Right lobe of liver (tissue), 6 donors: ENCODE measurements around the gene PHETA1. TPM values are rescaled to one million over a fixed set of nuclear protein-coding genes. Genes with fewer than 3 reads are reported as not detected.

Experiments used
- ATAC-seq, 4 donors: fragments of 200-7000 bp; cut with Tn5 transposase; one replicate each; pipeline ENCODE4 v1.9.1; 2020; ENCODE audit warnings: mild to moderate bottlenecking in 4 of 4, moderate library complexity in 4 of 4
- DNase-seq, 3 donors: peaks; one replicate each; pipeline ENCODE4 v3.0.0-alpha.2; 2020
- H3K27ac ChIP-seq, 3 donors: fragments of 200-600 bp; one replicate each; pipeline ENCODE4 v1.8.0; 2022
- H3K27me3 ChIP-seq, 2 donors: fragments of 200-600 bp; one replicate each; pipeline ENCODE4 v1.8.0; 2022
- H3K36me3 ChIP-seq, 4 donors: fragments of 200-600 bp; sonication (generic) in 1 of 4; one replicate each; pipeline versions ENCODE4 v1.5.1 to v1.8.0; 2017 to 2022; ENCODE audit warnings: control low read depth in 1 of 4
- H3K4me1 ChIP-seq, 4 donors: fragments of 200-600 bp; sonication (generic) in 1 of 4; one replicate each; pipeline versions ENCODE4 v1.5.1 to v1.8.0; 2017 to 2022; ENCODE audit warnings: control low read depth in 1 of 4
- H3K4me3 ChIP-seq, 3 donors: fragments of 200-600 bp; one replicate each; pipeline ENCODE4 v1.8.0; 2022
- H3K9me3 ChIP-seq, 4 donors: fragments of 200-600 bp; sonication (generic) in 1 of 4; one replicate each; pipeline versions ENCODE4 v1.5.1 to v1.8.0; 2017 to 2022; ENCODE audit warnings: control low read depth in 1 of 4
- CTCF ChIP-seq, 4 donors: fragments of 200-600 bp in 3 of 4; fragments of 450-650 bp in 1 of 4; IDR thresholded peaks; one replicate each; pipeline versions ENCODE4 v1.5.1 to v1.8.0; 2016 to 2022; ENCODE audit warnings: antibody characterized with exemption in 4 of 4, mild to moderate bottlenecking in 2 of 4
- POLR2A ChIP-seq: fragments of 450-650 bp; IDR thresholded peaks from one replicate; pipeline ENCODE4 v1.6.1; 2017; ENCODE audit warnings: antibody characterized with exemption, mild to moderate bottlenecking
- WGBS: methylation state at CpG from one replicate; pipeline ENCODE4 v1.1.6; 2018; ENCODE audit warnings: low coverage, low lambda C conversion rate; ENCODE audit not compliant: insufficient coverage; ENCODE audit errors: missing lambda C conversion rate; 5-methylcytosine and 5-hydroxymethylcytosine counted together
- intact Hi-C, 2 donors: fragments of 100-400 bp; cut with DNase I; formaldehyde crosslinking; loops; one replicate each; pipeline versions ENCODE4 v1.11.2 to v1.14.1; 2022
- long read RNA-seq: library from polyadenylated mRNA; unstranded; transcript quantifications from one replicate; pipeline ENCODE4 v2.0.0, GENCODE V29; 2019
- total RNA-seq, 6 experiments: library from RNA; depleted of rRNA in 2 of 6; stranded (reverse); fragments of >200 nt in 2 of 6; fragmentation: NEBNext Ultra II Directional in 3 of 6; extraction: Animal tissue kit (Norgen Biotek cat#: 25700) in 3 of 6; gene quantifications; one replicate each; pipeline versions ENCODE4 v1.1.0 to v1.2.4, GENCODE V29; 2016 to 2023
- donor health status: DM: no; HTN: yes; CAD: no.
- donor health status: DM: no; HTN: no; CAD: no.
- donor health status: DM: no; HTN: no; CAD: no.
- donor health status: DM: no; HTN: yes; CAD: no.
- donor health status: DM: no; HTN: yes; CAD: no.

Gene PHETA1
- 10 to 100 TPM in 1 of 6 experiments, 1 to 10 TPM in 5; 4.2 to 14.8 (median 7.0) TPM for total RNA-seq
- long read RNA-seq, partial matches to known transcripts = 0 of 1 reads
- long read RNA-seq, other reads (novel, unspliced or antisense) = 1 of 1 reads

- ATAC-seq = peak; percentile 86 to 93 (median 88)
- no peaks in the 10 kb centered on the region for H3K9me3 ChIP-seq
- 0% methylated on average over 25 of the region's 72 CpGs for WGBS
- H3K4me1 ChIP-seq = peaks cover 0 to 23% (median 9%) of the 10 kb centered on the region in 4 donors
- peak; percentile 91 for TF ChIP-seq POLR2A
- TF ChIP-seq CTCF (IDR thresholded peaks at IDR 0.05) = peak in 2 of 4 donors; percentile 18 to 24
- intact Hi-C loops = no loop called here
- peak within 1 kb of the TSS; percentile 28 to 58 (median 55) for H3K27ac ChIP-seq
- no peaks in the 10 kb centered on the region for H3K36me3 ChIP-seq
- DNase-seq = peak; percentile 95 to 97 (median 96)
- H3K4me3 ChIP-seq = peak within 1 kb of the TSS; percentile 82 to 90 (median 85)
- no peaks in the 10 kb centered on the region for H3K27me3 ChIP-seq
These were observed at the start of gene PHETA1 for GRCh38 chr12:111368788-111369495. TSS of gene PHETA1 (minus strand) at chr12:111369095. CDS start at chr12:111363427, 5,668 bp downstream.

GRCh38 chr12:111418594-111418880 is 49.6 kb upstream of the PHETA1 start:
- H3K9me3 ChIP-seq = no peaks in the 10 kb centered on the region
- intact Hi-C loops = no loop called here
- ATAC-seq (no peak), DNase-seq (no peak)
- no peak overlapping the region for H3K4me3 ChIP-seq
- peaks cover 0 to 8% (median 3%) of the 10 kb centered on the region in 4 donors for H3K4me1 ChIP-seq
- H3K27me3 ChIP-seq = no peaks in the 10 kb centered on the region
- peaks cover 0 to 11% (median 6%) of the 10 kb centered on the region in 4 donors for H3K36me3 ChIP-seq
- WGBS = no CpG with 5 or more reads among the region's 30 CpGs
- TF ChIP-seq CTCF (IDR thresholded peaks at IDR 0.05) (no peak), POLR2A (no peak)
- H3K27ac ChIP-seq = no peak overlapping the region

GRCh38 chr12:111417784-111418593 is 49.1 kb upstream of the PHETA1 start:
- H3K9me3 ChIP-seq = no peaks in the 10 kb centered on the region
- no peak for ATAC-seq
- DNase-seq = no peak
- intact Hi-C loops = no loop called here
- H3K27ac ChIP-seq = no peak overlapping the region
- H3K4me3 ChIP-seq = no peak overlapping the region
- TF ChIP-seq CTCF (IDR thresholded peaks at IDR 0.05) = no peak
- H3K36me3 ChIP-seq = peaks cover 0 to 11% (median 6%) of the 10 kb centered on the region in 4 donors
- 85% methylated on average over 2 of the region's 67 CpGs for WGBS
- H3K27me3 ChIP-seq = no peaks in the 10 kb centered on the region
- H3K4me1 ChIP-seq = peaks cover 0 to 13% (median 5%) of the 10 kb centered on the region in 4 donors

- H3K27ac ChIP-seq = no peak overlapping the region
- H3K4me1 ChIP-seq = peaks cover 0 to 15% (median 6%) of the 10 kb centered on the region in 4 donors
- intact Hi-C loops = no loop called here
- H3K36me3 ChIP-seq = peaks cover 0 to 11% (median 6%) of the 10 kb centered on the region in 4 donors
- WGBS = 83% methylated on average over 2 of the region's 2 CpGs
- ATAC-seq = no peak
- no peak overlapping the region for H3K4me3 ChIP-seq
- DNase-seq = no peak
- H3K27me3 ChIP-seq = no peaks in the 10 kb centered on the region
- TF ChIP-seq CTCF (IDR thresholded peaks at IDR 0.05) (no peak), POLR2A (no peak)
- no peaks in the 10 kb centered on the region for H3K9me3 ChIP-seq
These were observed 48.4 kb upstream of the PHETA1 start for GRCh38 chr12:111417290-111417689.
